GM08714 (cell line): Measurements from ENCODE around the gene KIAA0930.

Experiments used
- H3K4me3 ChIP-seq: fragments of 200-500 bp; sonication (Bioruptor generic); 2 replicates; pipeline ENCODE4 v1.5.1; 2014; ENCODE audit warnings: mild to moderate bottlenecking, low read length, inconsistent platforms
- ZNF274 ChIP-seq: IDR thresholded peaks from 2 replicates; pipeline ENCODE4 v1.6.1; 2012; ENCODE audit warnings: mild to moderate bottlenecking, low read depth, low read length

The KIAA0930 gene

GRCh38 chr22:45237065-45237990 is 3.4 kb downstream of the KIAA0930 start:
- TF ChIP-seq ZNF274, result no peak
- H3K4me3 ChIP-seq, result no peak overlapping the region

- peak overlapping the region; percentile 1; the same call in 1 of the 2 replicates for H3K4me3 ChIP-seq
- no peak for TF ChIP-seq ZNF274
Measured at GRCh38 chr22:45235851-45236342, 4.8 kb downstream of the KIAA0930 start.

GRCh38 chr22:45235101-45235777 is 5.5 kb downstream of the KIAA0930 start:
- no peak for TF ChIP-seq ZNF274
- H3K4me3 ChIP-seq, result peak overlapping the region; percentile 23; the same call in 1 of the 2 replicates

- no peak overlapping the region; the same call in 1 of the 2 replicates for H3K4me3 ChIP-seq
- no peak for TF ChIP-seq ZNF274
Measured at GRCh38 chr22:45233827-45234226, 6.9 kb downstream of the KIAA0930 start.

- no peak for TF ChIP-seq ZNF274
- H3K4me3 ChIP-seq, result no peak overlapping the region
Measured at GRCh38 chr22:45233386-45233785, 7.3 kb downstream of the KIAA0930 start.

GRCh38 chr22:45231293-45231692 is 9.4 kb downstream of the KIAA0930 start:
- H3K4me3 ChIP-seq, result no peak overlapping the region
- no peak for TF ChIP-seq ZNF274

GRCh38 chr22:45230026-45230721 is 10.5 kb downstream of the KIAA0930 start:
- no peak overlapping the region for H3K4me3 ChIP-seq
- TF ChIP-seq ZNF274, result no peak

- TF ChIP-seq ZNF274, result no peak
- H3K4me3 ChIP-seq, result no peak overlapping the region
Measured at GRCh38 chr22:45229181-45229580, 11.5 kb downstream of the KIAA0930 start.

GRCh38 chr22:45228401-45228754 is 12.3 kb downstream of the KIAA0930 start:
- H3K4me3 ChIP-seq, result no peak overlapping the region
- TF ChIP-seq ZNF274, result no peak

- H3K4me3 ChIP-seq, result no peak overlapping the region
- no peak for TF ChIP-seq ZNF274
Measured at GRCh38 chr22:45227645-45228400, 12.9 kb downstream of the KIAA0930 start.

- TF ChIP-seq ZNF274, result no peak
- no peak overlapping the region for H3K4me3 ChIP-seq
Measured at GRCh38 chr22:45226503-45227186, 14.0 kb downstream of the KIAA0930 start.

- no peak for TF ChIP-seq ZNF274
- no peak overlapping the region for H3K4me3 ChIP-seq
Measured at GRCh38 chr22:45225732-45226502, 14.8 kb downstream of the KIAA0930 start.

- H3K4me3 ChIP-seq, result no peak overlapping the region
- TF ChIP-seq ZNF274, result no peak
Measured at GRCh38 chr22:45224988-45225731, 15.5 kb downstream of the KIAA0930 start.
